Fibroblast of lung (primary cell): ENCODE data around the gene PTMA. TPM values are rescaled to one million over a fixed set of nuclear protein-coding genes. Genes with fewer than 3 reads are reported as not detected.

Experiments
- DNase-seq, 2 donors: peaks; one replicate each; pipeline versions ENCODE4 v3.0.0 to v3.0.0-alpha.2; 2010; ENCODE audit warnings: low read depth in 2 of 2
- H2AFZ ChIP-seq: 2 replicates; pipeline ENCODE4 v1.5.1; 2012; ENCODE audit warnings: low read length, control low read depth, inconsistent platforms
- H3K27ac ChIP-seq: 2 replicates; pipeline ENCODE4 v1.5.1; 2011; ENCODE audit warnings: low read length, control low read depth; ENCODE audit not compliant: insufficient read depth
- H3K27me3 ChIP-seq: 2 replicates; pipeline ENCODE4 v1.5.1; 2011; ENCODE audit warnings: mild to moderate bottlenecking, low read length; ENCODE audit not compliant: control insufficient read depth, insufficient read depth
- H3K36me3 ChIP-seq: 2 replicates; pipeline ENCODE4 v1.5.1; 2011; ENCODE audit warnings: low read length; ENCODE audit not compliant: control insufficient read depth, insufficient read depth
- H3K4me1 ChIP-seq: 2 replicates; pipeline ENCODE4 v1.5.1; 2011; ENCODE audit warnings: low read length; ENCODE audit not compliant: control insufficient read depth, insufficient read depth; ENCODE audit errors: extremely low read depth
- H3K4me2 ChIP-seq: 2 replicates; pipeline ENCODE4 v1.5.1; 2011; ENCODE audit warnings: low read length, control low read depth; ENCODE audit not compliant: insufficient read depth; ENCODE audit errors: extremely low read depth
- H3K4me3 ChIP-seq, 4 experiments: fragments of 200-600 bp in 1 of 4; sonication (generic) in 1 of 4; replicated peaks in 1 of 4; 2 replicates each; pipeline ENCODE4 v1.5.1; 2011 to 2016; ENCODE audit warnings: low read length in 4 of 4, low read depth in 3 of 4, mild to moderate bottlenecking in 3 of 4, control low read depth in 2 of 4, inconsistent platforms in 1 of 4, mixed read lengths in 1 of 4; ENCODE audit not compliant: insufficient read depth in 1 of 4; ENCODE audit errors: control extremely low read depth in 1 of 4
- H3K79me2 ChIP-seq: 2 replicates; pipeline ENCODE4 v1.5.1; 2012; ENCODE audit warnings: mild to moderate bottlenecking, low read length, inconsistent platforms; ENCODE audit not compliant: control insufficient read depth, insufficient read depth
- H3K9ac ChIP-seq: 2 replicates; pipeline ENCODE4 v1.5.1; 2011; ENCODE audit warnings: mild to moderate bottlenecking, low read length, control low read depth; ENCODE audit not compliant: insufficient read depth
- H3K9me3 ChIP-seq: 2 replicates; pipeline ENCODE4 v1.5.1; 2012; ENCODE audit warnings: low read depth, low read length; ENCODE audit not compliant: control insufficient read depth, insufficient read depth
- H4K20me1 ChIP-seq: 2 replicates; pipeline ENCODE4 v1.5.1; 2011; ENCODE audit warnings: low read length; ENCODE audit not compliant: control insufficient read depth, insufficient read depth; ENCODE audit errors: extremely low read depth
- CTCF ChIP-seq, 2 donors: IDR thresholded peaks in 1 of 2; conservative IDR thresholded peaks in 1 of 2; 1 replicate in 1 of 2; 2 replicates in 1 of 2; pipeline ENCODE4 v1.5.1; 2011 to 2012; ENCODE audit warnings: low read length in 2 of 2, control low read depth in 1 of 2, inconsistent platforms in 1 of 2, low read depth in 1 of 2, mild to moderate bottlenecking in 1 of 2
- EZH2 ChIP-seq: IDR thresholded peaks from 2 replicates; pipeline ENCODE4 v1.5.1; 2012; ENCODE audit warnings: low read length, control low read depth, mild to moderate bottlenecking; ENCODE audit errors: missing control alignments
- polyA plus RNA-seq, 2 donors: library from polyadenylated mRNA; depleted of rRNA in 1 of 2; stranded (reverse) in 1 of 2; unstranded in 1 of 2; fragments of >200 nt; gene quantifications; 2 replicates each; pipeline ENCODE4 v1.2.1, GENCODE V29; 2011 to 2012; ENCODE audit warnings: missing spikeins in 1 of 2
- total RNA-seq: library from RNA; depleted of rRNA; stranded (reverse); fragments of >200 nt; gene quantifications from 2 replicates; pipeline ENCODE4 v1.2.1, GENCODE V29; 2014

Gene PTMA
- total and polyA plus RNA-seq, 2 donors (not counting 1 experiment from before 2014, with no cell fraction given): 481 to 650 TPM

- Histone ChIP-seq H3K27me3 (no peaks in the 10 kb centered on the region), H3K9me3 (no peaks in the 10 kb centered on the region), H2AFZ (no peak overlapping the region), H3K4me1 (peaks cover 3% of the 10 kb centered on the region), H3K4me2 (no peak overlapping the region), H3K27ac (no peak overlapping the region), H3K9ac (no peak overlapping the region), H3K79me2 (no peaks in the 10 kb centered on the region), H3K36me3 (no peaks in the 10 kb centered on the region), H3K4me3 (no peak overlapping the region), H4K20me1 (no peaks in the 10 kb centered on the region)
- no peak for DNase-seq
- no peak for TF ChIP-seq EZH2
- no peak for TF ChIP-seq CTCF (conservative IDR thresholded peaks at IDR 0.05 in 1 of 2, IDR thresholded peaks at IDR 0.05 in 1 of 2; ENCODE audit: low read depth in 1 of 2, low read length in 2 of 2)
Observed at GRCh38 chr2:231683292-231684235, 24.8 kb upstream of the PTMA start.

GRCh38 chr2:231684314-231685223 is 23.8 kb upstream of the PTMA start:
- no peaks in the 10 kb centered on the region for H3K79me2 ChIP-seq
- H3K4me3 ChIP-seq: no peak overlapping the region
- no peak overlapping the region for H3K27ac ChIP-seq
- H4K20me1 ChIP-seq: no peaks in the 10 kb centered on the region
- peaks cover 3% of the 10 kb centered on the region for H3K4me1 ChIP-seq
- H3K9ac ChIP-seq: no peak overlapping the region
- no peaks in the 10 kb centered on the region for H3K27me3 ChIP-seq
- no peak for DNase-seq
- no peaks in the 10 kb centered on the region for H3K36me3 ChIP-seq
- no peak for TF ChIP-seq CTCF (conservative IDR thresholded peaks at IDR 0.05 in 1 of 2, IDR thresholded peaks at IDR 0.05 in 1 of 2; ENCODE audit: low read depth in 1 of 2, low read length in 2 of 2)
- no peak for TF ChIP-seq EZH2
- H3K4me2 ChIP-seq: no peak overlapping the region
- H2AFZ ChIP-seq: no peak overlapping the region
- H3K9me3 ChIP-seq: no peaks in the 10 kb centered on the region
